Measurements from ENCODE around the gene SLC17A9. TPM values are rescaled to one million over a fixed set of nuclear protein-coding genes. Genes with fewer than 3 reads are reported as not detected.

Gene SLC17A9
- total RNA-seq, 1 donor from 2014 or later = 5.3 TPM

DNA sequence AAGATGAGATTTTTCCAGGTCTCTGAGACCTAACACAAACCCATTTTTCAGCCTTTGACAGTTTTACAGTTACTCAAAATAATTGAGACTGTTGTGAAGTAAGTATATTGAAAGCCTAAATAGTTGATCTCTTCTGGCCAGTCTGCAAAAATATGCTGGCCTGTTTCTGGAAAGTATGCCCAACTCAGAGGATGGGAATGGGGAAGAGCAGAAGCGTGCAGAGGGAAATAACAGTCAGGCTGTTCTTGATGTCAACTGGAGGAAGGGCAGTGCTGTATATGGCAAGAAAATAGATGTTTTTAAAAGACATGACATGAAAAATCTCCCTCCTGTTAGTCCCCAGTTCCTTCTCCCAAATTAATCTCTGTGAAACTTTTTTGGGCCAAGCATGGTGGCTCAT lies 10.7 kb upstream of the SLC17A9 start:
- H3K27ac Mint-ChIP-seq = no peak overlapping the region
- peaks cover 17% of the 10 kb centered on the region for H3K4me1 Mint-ChIP-seq
- no peaks in the 10 kb centered on the region for H3K9me3 Mint-ChIP-seq
- no peak for DNase-seq (ENCODE audit: low spot score in 2 of 2, unreplicated experiment in 2 of 2)
- no peak for TF ChIP-seq CTCF (IDR thresholded peaks at IDR 0.05; ENCODE audit: unreplicated experiment)
- no peak overlapping the region for H3K4me3 Mint-ChIP-seq
- peaks cover 25% of the 10 kb centered on the region for H3K36me3 Mint-ChIP-seq
- no peaks in the 10 kb centered on the region for H3K27me3 Mint-ChIP-seq (ENCODE audit: low read depth)

GRCh38 chr20:62942456-62942855 lies 10.1 kb upstream of the SLC17A9 start:
- H3K27ac Mint-ChIP-seq = no peak overlapping the region
- H3K4me1 Mint-ChIP-seq = peaks cover 13% of the 10 kb centered on the region
- no peaks in the 10 kb centered on the region for H3K9me3 Mint-ChIP-seq
- DNase-seq (ENCODE audit: low spot score in 2 of 2, unreplicated experiment in 2 of 2) = no peak
- H3K27me3 Mint-ChIP-seq (ENCODE audit: low read depth) = no peaks in the 10 kb centered on the region
- H3K4me3 Mint-ChIP-seq = no peak overlapping the region
- H3K36me3 Mint-ChIP-seq = peaks cover 32% of the 10 kb centered on the region
- TF ChIP-seq CTCF (IDR thresholded peaks at IDR 0.05; ENCODE audit: unreplicated experiment) = no peak

GRCh38 chr20:62943396-62943795 lies 9.1 kb upstream of the SLC17A9 start:
- Mint-ChIP-seq H3K27ac (no peak overlapping the region), H3K36me3 (peaks cover 40% of the 10 kb centered on the region), H3K4me3 (no peak overlapping the region), H3K9me3 (no peaks in the 10 kb centered on the region), H3K4me1 (peaks cover 13% of the 10 kb centered on the region), H3K27me3 (ENCODE audit: low read depth) (no peaks in the 10 kb centered on the region)
- no peak for TF ChIP-seq CTCF (IDR thresholded peaks at IDR 0.05; ENCODE audit: unreplicated experiment)
- DNase-seq (ENCODE audit: low spot score in 2 of 2, unreplicated experiment in 2 of 2) = no peak

DNA sequence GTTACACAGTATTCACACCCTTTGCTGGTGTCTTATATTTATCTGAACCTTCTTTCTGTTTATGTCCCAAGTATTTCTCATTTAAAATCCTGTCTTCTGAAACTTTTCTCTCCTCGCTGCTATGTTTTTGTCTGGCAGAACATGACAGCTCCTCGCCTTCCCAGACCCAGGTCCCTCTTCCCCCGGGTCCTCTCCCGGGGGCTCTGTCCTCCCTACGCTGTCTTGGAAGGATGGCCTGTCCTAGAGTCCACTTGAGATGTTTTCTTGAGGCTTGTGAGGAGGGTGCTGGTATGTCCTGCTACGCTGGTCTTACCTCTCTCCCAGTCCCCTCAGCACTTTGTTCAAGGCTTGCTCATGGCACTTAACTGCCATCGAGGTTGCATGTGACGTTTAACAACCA lies 8.3 kb upstream of the SLC17A9 start:
- Mint-ChIP-seq H3K9me3 (peaks cover 5% of the 10 kb centered on the region), H3K27ac (no peak overlapping the region), H3K4me1 (peaks cover 8% of the 10 kb centered on the region), H3K36me3 (peaks cover 47% of the 10 kb centered on the region), H3K4me3 (no peak overlapping the region), H3K27me3 (ENCODE audit: low read depth) (no peaks in the 10 kb centered on the region)
- no peak for DNase-seq (ENCODE audit: low spot score in 2 of 2, unreplicated experiment in 2 of 2)
- TF ChIP-seq CTCF (IDR thresholded peaks at IDR 0.05; ENCODE audit: unreplicated experiment) = no peak

DNA sequence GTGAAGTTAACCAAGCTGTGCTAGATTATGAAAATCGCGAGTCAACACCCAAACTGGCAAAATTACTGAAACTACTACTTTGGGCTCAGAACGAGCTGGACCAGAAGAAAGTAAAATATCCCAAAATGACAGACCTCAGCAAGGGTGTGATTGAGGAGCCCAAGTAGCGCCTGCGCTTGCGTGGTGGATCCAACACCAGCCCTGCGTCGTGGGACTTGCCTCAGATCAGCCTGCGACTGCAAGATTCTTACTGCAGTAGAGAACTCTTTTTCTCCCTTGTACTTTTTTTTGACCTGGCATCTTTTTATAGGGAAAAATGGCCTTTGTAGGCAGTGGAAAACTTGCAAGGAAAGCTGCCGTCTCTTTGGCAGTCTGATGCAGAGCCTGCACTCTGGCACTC lies 7.8 kb upstream of the SLC17A9 start:
- no peaks in the 10 kb centered on the region for H3K27me3 Mint-ChIP-seq (ENCODE audit: low read depth)
- peaks cover 53% of the 10 kb centered on the region for H3K36me3 Mint-ChIP-seq
- no peak for TF ChIP-seq CTCF (IDR thresholded peaks at IDR 0.05; ENCODE audit: unreplicated experiment)
- no peak overlapping the region for H3K4me3 Mint-ChIP-seq
- DNase-seq (ENCODE audit: low spot score in 2 of 2, unreplicated experiment in 2 of 2) = no peak
- H3K4me1 Mint-ChIP-seq = peaks cover 2% of the 10 kb centered on the region
- peaks cover 6% of the 10 kb centered on the region for H3K9me3 Mint-ChIP-seq
- no peak overlapping the region for H3K27ac Mint-ChIP-seq

DNA sequence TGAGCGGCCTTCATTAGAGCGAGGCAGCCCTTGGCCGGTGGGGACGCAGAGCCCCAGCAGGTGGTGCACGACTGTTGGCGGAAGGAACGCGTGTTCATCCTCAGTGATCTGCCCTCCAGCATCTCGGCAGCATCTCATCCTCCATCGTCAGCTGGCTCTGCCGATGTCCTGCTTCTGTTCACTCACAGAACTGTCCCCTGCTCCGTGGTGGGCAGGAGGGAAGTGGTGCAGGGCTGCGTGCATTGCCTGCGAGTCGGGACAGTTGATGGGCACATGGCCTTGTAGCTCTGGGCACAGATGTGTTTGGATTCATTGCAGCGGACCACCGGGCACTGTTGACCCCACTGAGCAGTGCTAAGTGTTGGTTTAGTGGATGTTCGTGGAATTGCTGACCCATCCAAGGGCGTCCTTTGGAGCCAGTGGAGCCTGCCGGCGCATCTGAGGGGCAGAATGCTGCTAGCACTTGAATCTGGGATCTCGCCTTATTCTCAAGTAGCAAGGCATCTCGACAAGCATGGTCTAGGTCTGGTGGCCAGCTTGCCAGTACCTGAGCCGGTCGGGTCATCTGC lies 6.7 kb upstream of the SLC17A9 start:
- H3K4me1 Mint-ChIP-seq = no peaks in the 10 kb centered on the region
- DNase-seq (ENCODE audit: low spot score in 2 of 2, unreplicated experiment in 2 of 2) = no peak
- H3K9me3 Mint-ChIP-seq = peaks cover 6% of the 10 kb centered on the region
- H3K27ac Mint-ChIP-seq = no peak overlapping the region
- no peak overlapping the region for H3K4me3 Mint-ChIP-seq
- H3K27me3 Mint-ChIP-seq (ENCODE audit: low read depth) = no peaks in the 10 kb centered on the region
- no peak for TF ChIP-seq CTCF (IDR thresholded peaks at IDR 0.05; ENCODE audit: unreplicated experiment)
- H3K36me3 Mint-ChIP-seq = peaks cover 63% of the 10 kb centered on the region
